OCI-LY3 (cell line): Measurements from ENCODE around the gene VNN1.
"Not testable (repeated sequence)": the region's sequence is repeated elsewhere in the genome, so short reads cannot be mapped to it uniquely, and the experiment has no call there.

ENCODE experiments used
- H2AFZ ChIP-seq: fragments of 200-600, 300-600 bp; shearing (Covaris generic); 2 replicates; pipeline ENCODE4 v1.6.0; 2014; ENCODE audit warnings: antibody characterized with exemption, low read depth, low read length
- H3K27ac ChIP-seq: fragments of 200-600, 300-600 bp; sonication (generic); 2 replicates; pipeline ENCODE4 v1.5.1; 2014; ENCODE audit warnings: mild to moderate bottlenecking, low read length, moderate library complexity, mixed read lengths
- H3K27me3 ChIP-seq: fragments of 200-600, 300-600 bp; sonication (generic); 2 replicates; pipeline ENCODE4 v1.6.1; 2014; ENCODE audit warnings: low read depth, low read length, mixed read lengths
- H3K36me3 ChIP-seq: fragments of 200-600, 300-600 bp; sonication (generic); replicated peaks from 2 replicates; pipeline ENCODE3; 2014; ENCODE audit warnings: low read depth, low read length, mixed read lengths
- H3K4me1 ChIP-seq: fragments of 300-600, 200-600 bp; sonication (generic); 2 replicates; pipeline ENCODE4 v1.6.1; 2014; ENCODE audit warnings: low read length, mixed read lengths
- H3K4me2 ChIP-seq: fragments of 200-600, 300-600 bp; sonication (generic); 2 replicates; pipeline ENCODE4 v1.6.1; 2014; ENCODE audit warnings: low read length, mixed read lengths
- H3K4me3 ChIP-seq: fragments of 300-600, 200-600 bp; sonication (generic); 2 replicates; pipeline ENCODE4 v1.5.1; 2014; ENCODE audit warnings: antibody characterized with exemption, mild to moderate bottlenecking, low read length, moderate library complexity
- H3K79me2 ChIP-seq: fragments of 300-600, 200-600 bp; shearing (Covaris generic); 2 replicates; pipeline ENCODE4 v1.6.1; 2014; ENCODE audit warnings: mild to moderate bottlenecking, low read length, mixed read lengths
- H3K9ac ChIP-seq: fragments of 300-600, 200-600 bp; shearing (Covaris generic); 2 replicates; pipeline ENCODE4 v1.6.0; 2014; ENCODE audit warnings: mild to moderate bottlenecking, low read length, moderate library complexity
- H3K9me3 ChIP-seq: fragments of 200-600, 300-600 bp; shearing (Covaris generic); 2 replicates; pipeline ENCODE4 v1.6.1; 2014; ENCODE audit warnings: low read length, mixed read lengths; ENCODE audit not compliant: insufficient read depth
- H4K20me1 ChIP-seq: fragments of 200-600, 300-600 bp; sonication (generic); 2 replicates; pipeline ENCODE4 v1.6.1; 2016; ENCODE audit warnings: low read length, mixed read lengths; ENCODE audit not compliant: insufficient read depth
- EZH2phosphoT487 ChIP-seq: fragments of 200-600 bp; shearing (Covaris generic); IDR thresholded peaks from 2 replicates; pipeline ENCODE4 v1.6.1; 2018; ENCODE audit warnings: antibody characterized with exemption, mixed run types, low read depth
- TF ChIP-seq, protein P1 (sequence below): fragments of 200-600, 300-600 bp; sonication (generic); IDR thresholded peaks from 2 replicates; pipeline ENCODE4 v1.5.1; 2014; ENCODE audit warnings: antibody characterized with exemption, low read length, low read depth

VNN1 gene

GRCh38 chr6:132686531-132686930 lies 27.3 kb downstream of the VNN1 start:
- Histone ChIP-seq H3K4me1 (peaks cover 4% of the 10 kb centered on the region; the same call in 1 of the 2 replicates), H3K9ac (no peak overlapping the region), H3K79me2 (no peaks in the 10 kb centered on the region), H3K4me2 (no peak overlapping the region), H4K20me1 (no peaks in the 10 kb centered on the region), H3K27ac (no peak overlapping the region), H3K36me3 (no peaks in the 10 kb centered on the region), H3K4me3 (no peak overlapping the region), H3K27me3 (no peaks in the 10 kb centered on the region), H2AFZ (no peak overlapping the region), H3K9me3 (no peaks in the 10 kb centered on the region)
- TF ChIP-seq, protein P1, sequence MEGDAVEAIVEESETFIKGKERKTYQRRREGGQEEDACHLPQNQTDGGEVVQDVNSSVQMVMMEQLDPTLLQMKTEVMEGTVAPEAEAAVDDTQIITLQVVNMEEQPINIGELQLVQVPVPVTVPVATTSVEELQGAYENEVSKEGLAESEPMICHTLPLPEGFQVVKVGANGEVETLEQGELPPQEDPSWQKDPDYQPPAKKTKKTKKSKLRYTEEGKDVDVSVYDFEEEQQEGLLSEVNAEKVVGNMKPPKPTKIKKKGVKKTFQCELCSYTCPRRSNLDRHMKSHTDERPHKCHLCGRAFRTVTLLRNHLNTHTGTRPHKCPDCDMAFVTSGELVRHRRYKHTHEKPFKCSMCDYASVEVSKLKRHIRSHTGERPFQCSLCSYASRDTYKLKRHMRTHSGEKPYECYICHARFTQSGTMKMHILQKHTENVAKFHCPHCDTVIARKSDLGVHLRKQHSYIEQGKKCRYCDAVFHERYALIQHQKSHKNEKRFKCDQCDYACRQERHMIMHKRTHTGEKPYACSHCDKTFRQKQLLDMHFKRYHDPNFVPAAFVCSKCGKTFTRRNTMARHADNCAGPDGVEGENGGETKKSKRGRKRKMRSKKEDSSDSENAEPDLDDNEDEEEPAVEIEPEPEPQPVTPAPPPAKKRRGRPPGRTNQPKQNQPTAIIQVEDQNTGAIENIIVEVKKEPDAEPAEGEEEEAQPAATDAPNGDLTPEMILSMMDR, result no peak
- no peak for TF ChIP-seq EZH2phosphoT487

- Histone ChIP-seq H3K4me3 (no peak overlapping the region), H3K4me1 (peaks cover 4% of the 10 kb centered on the region; the same call in 1 of the 2 replicates), H3K27me3 (no peaks in the 10 kb centered on the region), H4K20me1 (no peaks in the 10 kb centered on the region), H2AFZ (no peak overlapping the region), H3K36me3 (no peaks in the 10 kb centered on the region), H3K79me2 (no peaks in the 10 kb centered on the region), H3K9ac (no peak overlapping the region), H3K4me2 (no peak overlapping the region), H3K9me3 (no peaks in the 10 kb centered on the region), H3K27ac (no peak overlapping the region)
- TF ChIP-seq, protein P1, result no peak
- TF ChIP-seq EZH2phosphoT487, result no peak
Observed at GRCh38 chr6:132685009-132685408, 28.8 kb downstream of the VNN1 start.

DNA sequence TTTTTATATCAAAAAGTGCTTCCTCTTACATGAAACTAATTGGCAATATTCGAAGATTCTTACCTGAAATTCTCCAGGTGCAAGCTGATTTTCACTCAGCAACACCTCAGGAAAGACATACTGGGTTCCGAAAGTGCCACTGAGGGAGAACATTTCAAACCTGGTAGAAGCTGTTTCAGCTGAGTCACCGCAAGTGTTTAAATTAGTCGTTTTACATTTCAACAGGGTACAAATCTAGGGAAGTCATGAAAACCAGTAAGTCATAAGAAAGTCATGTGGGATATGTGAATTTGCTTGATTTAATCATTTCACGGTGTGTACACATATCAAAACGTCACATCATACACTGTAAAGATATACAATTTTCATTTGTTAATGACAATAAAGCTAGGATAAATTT lies 29.6 kb downstream of the VNN1 start:
- Histone ChIP-seq H3K36me3 (no peaks in the 10 kb centered on the region), H3K79me2 (no peaks in the 10 kb centered on the region), H3K4me1 (peaks cover 10% of the 10 kb centered on the region), H3K4me2 (no peak overlapping the region), H3K9ac (no peak overlapping the region), H4K20me1 (no peaks in the 10 kb centered on the region), H3K4me3 (no peak overlapping the region), H3K27ac (no peak overlapping the region), H2AFZ (no peak overlapping the region), H3K9me3 (no peaks in the 10 kb centered on the region), H3K27me3 (no peaks in the 10 kb centered on the region)
- TF ChIP-seq EZH2phosphoT487, result no peak
- TF ChIP-seq, protein P1, result no peak

DNA sequence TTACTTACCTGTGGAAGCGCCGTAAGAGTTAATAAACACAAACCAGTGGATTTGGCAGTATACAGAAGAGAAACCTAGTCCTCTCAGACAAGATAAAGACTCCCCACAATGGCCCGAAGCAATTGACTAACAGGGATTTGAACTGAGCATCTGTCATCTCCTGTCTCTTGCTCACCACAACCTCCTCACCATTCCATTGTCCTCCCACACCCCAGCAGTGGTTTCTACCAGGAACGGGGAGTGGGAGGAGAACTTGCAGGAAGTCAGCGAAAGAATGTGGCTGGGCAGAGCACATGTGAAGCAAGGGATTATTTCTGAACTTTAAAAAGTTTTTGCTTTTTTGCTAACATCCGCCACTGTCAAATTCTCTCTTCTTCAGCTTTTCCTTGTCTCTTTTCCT lies 30.3 kb downstream of the VNN1 start:
- Histone ChIP-seq H3K4me1 (peaks cover 17% of the 10 kb centered on the region), H3K4me2 (no peak overlapping the region)
- no peak for TF ChIP-seq EZH2phosphoT487
- TF ChIP-seq, protein P1, result no peak

DNA sequence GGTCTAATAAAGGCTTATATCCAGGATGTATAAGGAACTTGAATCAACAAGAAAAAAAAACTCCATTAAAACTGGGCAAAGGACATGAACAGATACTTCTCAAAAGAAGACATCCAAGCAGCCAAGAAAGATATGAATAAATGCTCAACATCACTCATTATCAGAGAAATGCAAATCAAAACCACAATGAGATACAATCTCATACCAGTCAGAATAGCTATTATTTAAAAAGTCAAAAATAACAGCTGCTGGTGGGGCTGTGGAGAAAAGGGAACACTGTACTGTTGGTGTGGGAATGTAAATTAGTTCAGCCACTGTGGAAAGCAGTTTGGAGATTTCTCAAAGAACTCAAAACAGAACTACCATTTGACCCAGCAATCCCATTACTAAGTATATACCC lies 34.8 kb downstream of the VNN1 start:
- H3K36me3 ChIP-seq, H3K27ac ChIP-seq: not testable (repeated sequence)
- H3K4me1 ChIP-seq, result peaks cover 16% of the 10 kb centered on the region

More for the DNA sequence above, 30.3 kb downstream of the VNN1 start:
- Histone ChIP-seq H3K79me2 (no peaks in the 10 kb centered on the region), H3K9me3 (no peaks in the 10 kb centered on the region), H2AFZ (no peak overlapping the region), H3K27me3 (no peaks in the 10 kb centered on the region), H3K9ac (no peak overlapping the region), H3K36me3 (no peaks in the 10 kb centered on the region), H4K20me1 (no peaks in the 10 kb centered on the region), H3K27ac (no peak overlapping the region), H3K4me3 (no peak overlapping the region)

More for the DNA sequence above, 34.8 kb downstream of the VNN1 start:
- Histone ChIP-seq H3K4me2 (peak overlapping the region; percentile 49), H3K4me3 (peak overlapping the region; percentile 40; the same call in 1 of the 2 replicates)
- not testable (repeated sequence) for H2AFZ ChIP-seq, H3K79me2 ChIP-seq, H3K9ac ChIP-seq, H3K27me3 ChIP-seq, H4K20me1 ChIP-seq, H3K9me3 ChIP-seq
